Thoracic aorta (tissue), 2 donors: ENCODE results near the gene SNAP91. TPM values are rescaled to one million over a fixed set of nuclear protein-coding genes. Genes with fewer than 3 reads are reported as not detected.
"Not testable (repeated sequence)": the region's sequence is repeated elsewhere in the genome, so short reads cannot be mapped to it uniquely, and the experiment has no call there.

Source experiments
- ATAC-seq: fragments of 150-250 bp; one replicate; pipeline ENCODE4 v1.8.0; 2017; ENCODE audit warnings: low read depth; ENCODE audit not compliant: insufficient number of reproducible peaks, low FRiP score
- DNase-seq: peaks from one replicate; pipeline ENCODE4 v3.0.0-alpha.2; 2020; ENCODE audit warnings: low spot score
- H3K27ac ChIP-seq, 2 donors: fragments of 200-600 bp; sonication (generic); 1 replicate in 1 of 2; 2 replicates in 1 of 2; pipeline ENCODE4 v1.5.1; 2016; ENCODE audit warnings: mild to moderate bottlenecking in 2 of 2, moderate library complexity in 2 of 2
- H3K27me3 ChIP-seq: fragments of 200-600 bp; sonication (generic); replicated peaks from 2 replicates; pipeline ENCODE4 v1.6.0; 2016; ENCODE audit warnings: mild to moderate bottlenecking; ENCODE audit not compliant: insufficient read depth
- H3K36me3 ChIP-seq: fragments of 200-600 bp; sonication (generic); one replicate; pipeline ENCODE4 v1.5.1; 2016
- H3K4me1 ChIP-seq, 2 donors: fragments of 200-600 bp; sonication (generic); 1 replicate in 1 of 2; 2 replicates in 1 of 2; pipeline versions ENCODE4 v1.5.1 to v1.6.0; 2016; ENCODE audit warnings: low read depth in 2 of 2, mild to moderate bottlenecking in 1 of 2; ENCODE audit not compliant: control insufficient read depth in 1 of 2
- H3K4me3 ChIP-seq: fragments of 200-600 bp; sonication (generic); 2 replicates; pipeline ENCODE4 v1.5.1; 2016; ENCODE audit warnings: mild to moderate bottlenecking
- H3K9me3 ChIP-seq: fragments of 200-600 bp; sonication (generic); 2 replicates; pipeline ENCODE4 v1.5.1; 2016
- total RNA-seq, 2 donors: library from RNA; depleted of rRNA; stranded (reverse); fragments of >200 nt; gene quantifications; one replicate each; pipeline versions ENCODE4 v1.1.0 to v1.2.3, GENCODE V29; 2016
- TF ChIP-seq, protein P1 (sequence below): fragments of 200-600 bp; sonication (generic); IDR thresholded peaks from one replicate; pipeline ENCODE4 v1.5.1; 2019; ENCODE audit warnings: antibody characterized with exemption

Gene SNAP91
- total RNA-seq, 2 donors from 2014 or later = 3.0 TPM

DNA sequence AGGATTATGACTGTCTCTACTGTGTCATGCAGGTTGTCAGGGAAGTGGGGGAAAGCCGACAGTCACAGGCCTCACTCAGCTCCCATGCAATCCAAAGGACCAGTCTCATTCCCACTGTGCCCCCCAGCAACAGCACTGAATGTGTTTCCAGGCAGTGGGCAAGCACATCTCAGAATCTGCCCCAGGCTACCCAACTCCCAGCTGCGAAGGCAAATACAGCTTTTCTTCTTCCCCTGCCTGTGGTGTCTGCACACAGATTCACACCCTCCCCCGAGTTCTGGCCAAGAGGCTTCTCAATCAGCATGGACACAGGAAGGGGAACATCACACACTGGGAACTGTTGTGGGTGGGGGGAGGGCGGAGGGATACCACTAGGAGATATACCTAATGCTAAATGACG, 75.3 kb downstream of the SNAP91 start:
- Histone ChIP-seq H3K27me3 (no peaks in the 10 kb centered on the region), H3K4me3 (no peak overlapping the region), H3K36me3 (no peaks in the 10 kb centered on the region), H3K4me1 (no peaks in the 10 kb centered on the region), H3K9me3 (no peaks in the 10 kb centered on the region), H3K27ac (no peak overlapping the region)
- DNase-seq = no peak
- ATAC-seq = no peak
- TF ChIP-seq, protein P1, sequence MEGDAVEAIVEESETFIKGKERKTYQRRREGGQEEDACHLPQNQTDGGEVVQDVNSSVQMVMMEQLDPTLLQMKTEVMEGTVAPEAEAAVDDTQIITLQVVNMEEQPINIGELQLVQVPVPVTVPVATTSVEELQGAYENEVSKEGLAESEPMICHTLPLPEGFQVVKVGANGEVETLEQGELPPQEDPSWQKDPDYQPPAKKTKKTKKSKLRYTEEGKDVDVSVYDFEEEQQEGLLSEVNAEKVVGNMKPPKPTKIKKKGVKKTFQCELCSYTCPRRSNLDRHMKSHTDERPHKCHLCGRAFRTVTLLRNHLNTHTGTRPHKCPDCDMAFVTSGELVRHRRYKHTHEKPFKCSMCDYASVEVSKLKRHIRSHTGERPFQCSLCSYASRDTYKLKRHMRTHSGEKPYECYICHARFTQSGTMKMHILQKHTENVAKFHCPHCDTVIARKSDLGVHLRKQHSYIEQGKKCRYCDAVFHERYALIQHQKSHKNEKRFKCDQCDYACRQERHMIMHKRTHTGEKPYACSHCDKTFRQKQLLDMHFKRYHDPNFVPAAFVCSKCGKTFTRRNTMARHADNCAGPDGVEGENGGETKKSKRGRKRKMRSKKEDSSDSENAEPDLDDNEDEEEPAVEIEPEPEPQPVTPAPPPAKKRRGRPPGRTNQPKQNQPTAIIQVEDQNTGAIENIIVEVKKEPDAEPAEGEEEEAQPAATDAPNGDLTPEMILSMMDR = no peak

DNA sequence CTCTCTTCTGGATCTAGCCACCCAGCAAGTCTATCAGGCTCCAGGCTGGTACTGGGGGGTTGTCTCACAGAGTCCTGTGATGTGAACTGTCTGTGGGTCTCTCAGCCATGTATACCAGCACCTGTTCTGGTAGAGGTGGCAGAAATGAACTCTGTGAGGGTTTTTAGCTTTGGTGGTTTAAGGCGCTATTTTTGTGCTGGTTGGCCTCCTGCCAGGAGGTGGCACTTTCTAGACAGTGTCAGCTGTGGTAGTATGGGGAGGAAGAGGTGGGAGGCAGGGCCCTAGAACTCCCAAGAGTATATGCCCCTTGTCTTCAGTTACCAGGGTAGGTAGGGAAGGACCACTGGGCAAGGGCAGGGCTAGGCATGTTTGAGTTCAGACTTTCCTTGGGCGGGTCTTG, 75.8 kb downstream of the SNAP91 start:
- no peak for DNase-seq
- TF ChIP-seq, protein P1 = no peak

GRCh38 chr6:83629908-83630307, 79.0 kb downstream of the SNAP91 start:
- not testable (repeated sequence) for H3K4me1 ChIP-seq, H3K27me3 ChIP-seq, H3K9me3 ChIP-seq, DNase-seq, H3K27ac ChIP-seq, H3K36me3 ChIP-seq, H3K4me3 ChIP-seq, ATAC-seq

More for the DNA sequence above, 75.8 kb downstream of the SNAP91 start:
- H3K27me3 ChIP-seq = no peaks in the 10 kb centered on the region
- H3K4me1 ChIP-seq = no peaks in the 10 kb centered on the region
- no peak for ATAC-seq
- H3K36me3 ChIP-seq = no peaks in the 10 kb centered on the region
- no peak overlapping the region for H3K4me3 ChIP-seq
- H3K9me3 ChIP-seq = no peaks in the 10 kb centered on the region
- H3K27ac ChIP-seq = no peak overlapping the region

DNA sequence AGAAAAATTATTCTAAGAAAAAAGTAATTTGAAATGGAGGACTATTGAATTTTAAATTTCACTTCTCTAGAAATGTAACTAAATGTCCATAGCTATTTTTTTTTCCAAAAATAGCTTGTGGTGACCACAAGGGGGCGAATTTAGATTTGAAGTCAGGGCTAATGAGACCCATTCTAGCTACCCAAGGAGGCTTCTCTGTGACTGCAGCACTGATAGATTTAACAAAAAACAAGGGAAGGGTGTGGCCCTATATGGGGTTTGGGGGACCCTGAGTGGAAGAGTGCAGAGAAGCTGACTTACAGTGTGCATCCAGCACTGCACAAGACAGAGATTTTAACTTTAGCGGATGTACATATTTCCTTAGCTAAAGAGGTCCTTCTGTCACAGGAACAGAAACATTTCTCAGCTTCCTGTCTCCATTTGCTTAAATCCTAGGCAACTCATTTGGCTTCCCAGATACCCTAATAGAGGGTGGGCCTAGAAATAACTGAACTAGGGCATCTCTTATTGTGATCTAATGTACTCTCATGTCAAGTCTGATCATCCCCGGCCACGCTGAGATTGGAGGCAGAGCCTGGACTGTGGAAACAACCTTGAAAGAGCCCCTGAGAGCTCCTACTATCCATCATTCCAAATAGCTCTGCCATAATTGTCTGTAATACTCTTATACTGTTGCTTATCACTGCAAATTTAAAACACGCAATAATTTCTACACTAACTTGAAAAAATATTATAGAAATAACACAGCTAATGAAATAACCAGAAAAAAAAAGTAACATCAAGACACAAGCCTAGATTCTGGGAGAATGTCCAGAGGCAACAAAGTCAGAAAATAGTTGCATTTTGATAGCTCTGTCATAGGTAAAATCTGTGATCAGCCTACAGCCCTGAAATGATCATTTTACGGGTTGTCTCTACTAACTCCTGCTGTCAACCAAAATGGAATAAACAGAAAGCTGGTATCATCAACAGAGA, 93.6 kb downstream of the SNAP91 start:
- no peak for ATAC-seq

DNA sequence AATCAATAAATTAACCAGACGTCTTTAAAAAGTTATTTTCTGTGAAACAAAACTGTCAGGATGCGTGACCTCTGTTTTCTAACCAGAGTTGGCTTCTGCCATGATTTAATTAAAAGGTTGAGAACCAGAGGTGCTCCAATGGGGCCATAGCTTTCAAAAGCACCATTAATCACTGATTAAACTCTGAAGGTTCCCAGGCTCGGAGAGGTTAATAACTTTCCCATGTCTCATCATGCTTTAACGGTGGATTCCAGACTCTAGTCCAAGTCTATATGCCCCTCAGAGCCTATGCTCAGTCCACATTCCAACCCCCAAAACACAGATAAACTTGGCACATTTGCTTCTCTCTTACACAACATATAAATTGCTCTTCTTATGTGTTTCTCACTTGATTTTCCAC, 95.5 kb downstream of the SNAP91 start:
- Histone ChIP-seq H3K4me1 (no peaks in the 10 kb centered on the region), H3K4me3 (no peak overlapping the region), H3K27me3 (no peaks in the 10 kb centered on the region), H3K9me3 (no peaks in the 10 kb centered on the region), H3K27ac (no peak overlapping the region), H3K36me3 (no peaks in the 10 kb centered on the region)
- no peak for DNase-seq
- TF ChIP-seq, protein P1 = no peak
- ATAC-seq = no peak

More for the DNA sequence above, 93.6 kb downstream of the SNAP91 start:
- Histone ChIP-seq H3K27me3 (no peaks in the 10 kb centered on the region), H3K36me3 (no peaks in the 10 kb centered on the region), H3K4me1 (no peaks in the 10 kb centered on the region), H3K4me3 (no peak overlapping the region), H3K9me3 (no peaks in the 10 kb centered on the region), H3K27ac (no peak overlapping the region)
- TF ChIP-seq, protein P1 = peak; percentile 55
- DNase-seq = no peak
